CD4-positive, alpha-beta T cell treated with Interleukin-21 for 1 hour (primary cell): ENCODE data around the gene TNFSF4.
"Not testable (repeated sequence)": the region's sequence is repeated elsewhere in the genome, so short reads cannot be mapped to it uniquely, and the experiment has no call there.

Experiments
- DNase-seq: peaks from one replicate; pipeline ENCODE4 v3.0.0-alpha.2; 2020

The TNFSF4 gene, protein sequence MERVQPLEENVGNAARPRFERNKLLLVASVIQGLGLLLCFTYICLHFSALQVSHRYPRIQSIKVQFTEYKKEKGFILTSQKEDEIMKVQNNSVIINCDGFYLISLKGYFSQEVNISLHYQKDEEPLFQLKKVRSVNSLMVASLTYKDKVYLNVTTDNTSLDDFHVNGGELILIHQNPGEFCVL

GRCh38 chr1:173206816-173207568, at the start of gene TNFSF4:
TNFSF4 (minus strand) TSS chr1:173207331; CDS start chr1:173207176, 155 bp downstream.
- peak; percentile 4 for DNase-seq

GRCh38 chr1:173255214-173255813, 48.2 kb upstream of the TNFSF4 start:
- no peak for DNase-seq

DNA sequence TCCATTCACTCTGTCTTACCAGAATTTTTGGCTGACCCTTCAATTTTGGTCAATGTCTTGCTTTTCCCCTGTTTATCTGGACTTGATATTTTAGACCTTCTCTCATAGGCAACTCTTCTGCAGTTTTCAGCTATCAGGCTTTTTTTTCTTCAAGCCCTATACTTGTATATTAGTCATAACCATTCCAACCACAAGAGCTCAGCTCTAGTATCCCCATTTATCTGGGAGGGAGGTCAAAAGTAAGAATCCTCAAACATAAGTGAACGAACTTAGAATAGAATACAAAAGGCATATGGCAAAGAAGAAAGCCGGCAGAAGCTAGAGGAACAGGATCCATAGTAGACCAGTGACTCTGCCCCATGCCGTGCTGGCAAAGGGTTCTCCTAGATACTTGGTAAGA, 45.9 kb upstream of the TNFSF4 start:
- no peak for DNase-seq

GRCh38 chr1:173249349-173249748, 42.2 kb upstream of the TNFSF4 start:
- no peak for DNase-seq

GRCh38 chr1:173248247-173248940, 41.3 kb upstream of the TNFSF4 start:
- no peak for DNase-seq

DNA sequence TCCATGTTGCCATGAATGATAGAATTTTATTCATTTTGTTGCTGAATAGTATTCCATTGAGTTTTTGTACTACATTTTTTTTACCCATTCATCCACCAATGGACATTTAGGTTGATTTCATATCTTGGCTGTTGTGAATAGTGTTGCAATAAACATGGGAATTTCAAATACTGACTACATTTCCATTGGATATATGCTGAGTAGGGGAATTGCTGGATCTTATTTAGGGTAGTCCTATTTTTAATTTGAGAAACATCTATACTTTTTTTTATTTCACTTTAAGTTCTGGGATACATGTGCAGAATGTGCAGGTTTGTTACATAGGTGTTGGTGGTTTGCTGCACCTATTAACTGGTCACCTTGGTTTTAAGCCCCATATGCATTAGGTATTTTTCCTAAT, 38.8 kb upstream of the TNFSF4 start:
- DNase-seq, result no peak

DNA sequence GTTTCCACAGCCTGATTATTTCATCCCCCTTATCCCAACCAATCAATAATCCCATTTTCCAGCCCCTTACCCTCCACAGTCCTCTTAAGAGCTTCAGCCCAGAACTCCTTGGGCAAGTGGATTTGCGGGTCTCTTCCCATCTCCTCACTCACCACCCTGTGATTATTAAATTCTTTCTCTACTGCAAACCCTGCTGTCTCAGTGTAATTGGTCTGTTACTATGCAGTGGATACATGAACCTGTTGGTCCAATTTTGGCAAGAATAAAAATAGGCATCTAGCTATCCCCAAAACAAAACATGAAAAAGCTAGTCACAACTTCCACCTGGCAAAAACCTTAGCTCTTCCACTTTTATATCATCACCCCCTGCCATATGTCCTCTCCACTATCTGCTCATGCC, 36.2 kb upstream of the TNFSF4 start:
- DNase-seq, result no peak

- DNase-seq, result no peak
Observed at GRCh38 chr1:173241528-173242347, 34.6 kb upstream of the TNFSF4 start.

GRCh38 chr1:173240609-173241008, 33.5 kb upstream of the TNFSF4 start:
- DNase-seq, result no peak

GRCh38 chr1:173239058-173239457, 31.9 kb upstream of the TNFSF4 start:
- DNase-seq, result no peak

DNA sequence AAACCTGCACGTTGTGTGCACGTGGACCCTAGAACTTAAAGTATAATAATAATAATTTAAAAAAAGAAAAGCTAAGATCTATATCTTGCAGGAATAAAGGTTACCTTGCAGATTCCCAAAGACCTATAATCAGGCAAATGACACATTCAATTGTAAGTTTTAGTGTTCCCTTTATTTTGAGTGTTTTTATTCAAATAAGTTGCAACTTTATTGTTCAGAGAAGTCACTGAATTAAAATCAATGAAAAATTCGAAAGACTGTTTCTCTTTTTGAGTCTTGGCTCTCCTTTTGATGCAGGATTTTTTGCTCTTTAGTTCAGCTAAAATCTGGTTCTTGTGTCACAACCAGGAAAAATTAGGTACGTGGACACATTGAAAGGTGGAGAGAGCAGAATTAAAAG, 27.8 kb upstream of the TNFSF4 start:
- DNase-seq, result no peak

GRCh38 chr1:173234434-173234833, 27.3 kb upstream of the TNFSF4 start:
- not testable (repeated sequence) for DNase-seq

DNA sequence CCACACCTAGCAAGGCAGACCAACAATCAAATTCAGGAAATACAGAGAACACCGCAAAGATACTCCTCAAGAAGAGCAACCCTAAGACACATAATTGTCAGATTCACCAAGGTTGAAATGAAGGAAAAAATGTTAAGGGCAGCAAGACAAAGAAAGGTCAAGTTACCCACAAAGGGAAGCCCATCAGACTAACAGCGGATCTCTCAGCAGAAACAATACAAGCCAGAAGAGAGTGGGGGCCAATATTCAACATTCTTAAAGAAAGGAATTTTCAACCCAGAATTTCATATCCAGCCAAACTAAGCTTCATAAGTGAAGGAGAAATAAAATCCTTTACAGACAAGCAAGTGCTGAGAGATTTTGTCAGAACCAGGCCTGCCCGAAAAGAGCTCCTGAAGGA, 21.9 kb upstream of the TNFSF4 start:
- DNase-seq, result not testable (repeated sequence)

DNA sequence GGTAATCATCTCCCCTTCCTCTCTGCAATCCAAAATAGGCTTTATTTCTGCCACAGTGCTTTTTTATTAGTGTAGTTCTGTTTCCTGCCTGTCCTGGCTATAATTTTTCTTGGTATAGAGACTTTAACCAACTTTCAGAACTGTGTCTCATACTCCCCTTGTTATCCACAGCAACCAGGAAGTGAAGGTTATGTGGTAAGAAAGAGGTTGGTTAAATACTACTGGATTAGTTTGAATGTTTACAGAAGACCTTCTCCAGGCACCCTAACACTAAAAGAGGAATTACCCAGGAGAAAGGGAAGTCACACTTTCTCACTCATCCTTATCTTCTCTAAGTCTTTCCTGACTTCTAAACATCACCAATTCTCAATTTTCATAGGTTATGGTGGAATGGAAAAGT, 17.8 kb upstream of the TNFSF4 start:
- DNase-seq, result no peak

- DNase-seq, result no peak
Observed at GRCh38 chr1:173224280-173224892, 17.3 kb upstream of the TNFSF4 start.

DNA sequence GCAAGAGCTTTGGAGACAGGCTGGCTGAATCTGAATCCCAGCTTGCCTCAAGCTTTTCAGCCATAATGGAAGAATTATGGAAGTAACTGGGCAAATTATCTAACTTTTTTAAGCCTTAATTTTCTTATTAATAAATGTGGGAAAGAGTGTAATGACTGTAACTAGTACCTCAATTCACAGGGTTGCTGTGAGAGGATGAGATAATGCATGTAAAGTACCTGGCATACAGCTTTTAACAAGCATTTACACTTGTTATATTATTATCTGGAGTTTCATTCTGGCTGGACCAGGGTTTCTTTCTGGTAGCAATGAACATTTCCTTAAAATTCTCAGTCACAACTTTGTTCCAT, 15.9 kb upstream of the TNFSF4 start:
- DNase-seq, result no peak

- no peak for DNase-seq
Observed at GRCh38 chr1:173222149-173223030, 15.3 kb upstream of the TNFSF4 start.

DNA sequence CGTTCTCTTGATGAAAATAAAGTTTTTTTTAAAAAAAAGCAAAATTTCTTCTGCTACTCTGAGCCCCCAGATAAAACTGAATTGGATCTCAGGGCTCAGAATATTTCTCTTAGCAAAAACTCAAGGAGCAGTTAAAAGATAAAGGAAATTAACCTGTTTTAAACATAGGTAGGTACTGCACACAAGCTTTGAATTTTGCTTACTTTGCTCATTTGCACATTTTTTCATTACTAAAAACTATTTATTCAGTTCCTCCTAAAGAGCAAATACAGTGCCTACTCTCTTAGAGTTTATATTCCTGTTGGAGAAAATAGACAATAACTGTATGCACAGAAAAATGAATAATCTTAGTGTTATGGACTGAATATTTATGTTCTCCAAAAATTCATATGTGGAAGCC, 13.0 kb upstream of the TNFSF4 start:
- DNase-seq, result no peak

GRCh38 chr1:173213665-173214064, 6.5 kb upstream of the TNFSF4 start:
- no peak for DNase-seq

DNA sequence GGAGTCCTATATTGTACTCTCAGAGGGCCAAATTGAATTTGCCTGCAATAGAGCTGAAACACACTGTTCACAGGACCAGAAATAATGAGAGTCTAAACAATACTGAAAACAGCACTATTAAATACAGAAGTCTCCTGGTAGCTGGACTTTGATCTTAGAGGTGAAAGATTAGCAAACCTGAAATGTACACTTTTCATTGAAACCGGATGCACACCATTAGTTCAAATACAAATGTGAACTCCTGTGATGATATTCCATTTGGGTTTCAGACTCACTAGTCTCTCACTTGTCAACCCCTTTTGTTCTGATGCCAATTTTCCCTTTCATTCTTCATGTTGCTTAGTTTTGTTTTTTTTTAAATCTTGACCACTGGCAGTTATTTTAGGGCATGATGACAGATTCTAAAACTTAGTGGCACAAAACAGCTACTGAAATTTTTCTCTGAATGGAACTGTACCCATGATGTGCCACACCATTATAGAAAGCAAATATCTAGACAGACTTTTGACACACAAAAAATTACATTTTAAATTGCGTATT, 5.9 kb upstream of the TNFSF4 start:
- DNase-seq, result no peak

DNA sequence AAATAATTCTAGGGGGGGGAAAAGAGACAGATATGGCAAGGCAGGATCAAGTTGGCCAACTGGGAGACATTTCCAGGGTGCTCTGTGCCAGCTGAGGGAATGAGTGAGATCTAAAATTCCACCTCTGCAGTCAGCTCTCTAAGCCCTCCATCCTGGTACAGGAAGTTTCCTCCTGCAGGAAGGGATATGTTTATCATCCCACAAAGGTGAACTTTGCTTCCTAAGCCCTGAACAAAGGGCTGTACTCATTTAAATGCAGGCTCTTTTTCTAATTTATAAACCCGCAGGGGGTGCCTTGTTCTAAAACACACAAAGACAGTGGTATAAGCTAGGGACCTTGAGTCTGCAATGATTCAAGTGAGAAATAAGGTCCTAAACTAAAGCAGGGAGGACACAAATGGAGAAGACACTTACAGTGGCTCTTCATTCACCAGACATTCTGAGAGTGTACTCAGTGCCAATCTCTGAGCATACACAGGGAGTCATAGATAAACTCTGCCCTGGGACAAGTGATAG, 3.6 kb upstream of the TNFSF4 start:
- DNase-seq, result no peak
